Activated CD8-positive, alpha-beta memory T cell treated with anti-CD3 and anti-CD28 coated beads, Interleukin-2, amount 50 U/mL, for 48 hours (primary cell): ENCODE data around the gene ADCY7.

ENCODE experiments used
- DNase-seq: peaks from one replicate; pipeline ENCODE4 v3.0.0-alpha.2; 2020

Gene ADCY7

DNA sequence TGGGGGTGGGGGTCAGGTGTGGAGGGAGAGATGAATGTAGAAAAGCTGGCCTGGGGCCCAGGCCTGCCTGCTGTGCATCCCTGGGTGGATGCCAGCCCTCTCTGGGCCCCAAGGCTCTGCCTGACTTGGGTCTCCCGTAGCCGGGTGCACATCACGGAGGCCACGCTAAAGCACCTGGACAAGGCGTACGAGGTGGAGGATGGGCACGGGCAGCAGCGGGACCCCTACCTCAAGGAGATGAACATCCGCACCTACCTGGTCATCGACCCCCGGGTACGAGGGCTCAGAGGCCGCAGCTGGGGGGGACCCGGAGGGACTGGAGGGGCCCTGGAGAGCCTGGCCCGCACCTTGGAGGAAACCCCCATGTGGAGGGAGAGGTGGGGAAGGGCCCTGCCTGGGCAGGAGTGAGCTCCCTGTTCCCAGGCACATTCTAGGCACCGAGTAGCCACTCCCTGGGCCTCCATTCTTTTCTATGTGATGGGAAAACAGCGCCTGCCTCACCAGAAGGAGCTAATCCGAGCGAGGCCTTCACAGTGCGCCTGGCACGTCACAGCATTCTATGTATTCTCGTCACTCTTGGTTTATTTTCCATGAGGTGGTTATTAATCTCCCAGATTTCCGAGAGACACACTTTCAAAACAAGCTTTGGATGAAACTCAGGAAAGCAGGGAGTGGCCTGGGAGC is 34.7 kb downstream of the ADCY7 start:
- no peak for DNase-seq

DNA sequence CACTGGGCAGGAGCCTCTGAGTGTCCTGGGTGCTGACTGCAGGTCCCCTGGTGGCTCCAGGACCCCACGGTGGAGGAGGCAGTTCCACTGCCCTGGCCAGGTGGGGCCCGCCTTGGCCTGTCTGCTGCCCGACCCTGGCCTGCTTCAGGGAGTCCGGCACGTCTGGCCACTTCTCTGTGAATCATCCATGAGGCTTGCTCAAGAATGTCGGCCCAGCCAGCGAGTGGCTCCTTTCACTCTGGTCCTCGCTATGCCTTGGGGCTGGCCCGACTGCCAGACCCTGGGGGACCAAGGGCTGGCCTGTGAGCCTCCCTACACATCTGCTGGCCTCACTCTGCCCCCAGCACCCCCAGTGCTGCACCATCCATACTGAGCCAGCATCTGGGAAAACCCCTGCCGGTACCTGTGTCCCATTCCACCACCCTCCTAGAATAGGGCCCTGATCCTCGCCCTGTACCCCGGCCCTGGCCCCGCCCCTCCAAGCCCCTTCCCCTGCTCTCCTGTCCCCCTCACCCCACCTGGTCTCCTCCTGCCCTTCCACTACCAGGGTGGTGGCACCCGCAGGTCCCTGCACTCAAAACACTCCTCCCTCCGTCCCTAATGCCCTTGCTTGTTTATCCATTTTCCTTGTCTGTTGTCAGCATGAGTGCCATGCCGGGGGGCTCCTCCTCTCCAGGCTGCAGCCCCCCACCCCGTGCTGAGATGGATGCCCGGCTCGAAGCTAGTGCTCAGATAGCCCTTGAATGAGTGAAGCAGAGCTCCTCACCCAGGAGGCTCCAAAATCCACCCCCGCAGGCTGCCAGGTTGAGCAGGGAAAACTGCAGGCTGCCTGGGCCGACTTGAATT is 35.5 kb downstream of the ADCY7 start:
- no peak for DNase-seq

- DNase-seq: no peak
These were observed 36.2 kb downstream of the ADCY7 start for GRCh38 chr16:50302472-50303005.

DNA sequence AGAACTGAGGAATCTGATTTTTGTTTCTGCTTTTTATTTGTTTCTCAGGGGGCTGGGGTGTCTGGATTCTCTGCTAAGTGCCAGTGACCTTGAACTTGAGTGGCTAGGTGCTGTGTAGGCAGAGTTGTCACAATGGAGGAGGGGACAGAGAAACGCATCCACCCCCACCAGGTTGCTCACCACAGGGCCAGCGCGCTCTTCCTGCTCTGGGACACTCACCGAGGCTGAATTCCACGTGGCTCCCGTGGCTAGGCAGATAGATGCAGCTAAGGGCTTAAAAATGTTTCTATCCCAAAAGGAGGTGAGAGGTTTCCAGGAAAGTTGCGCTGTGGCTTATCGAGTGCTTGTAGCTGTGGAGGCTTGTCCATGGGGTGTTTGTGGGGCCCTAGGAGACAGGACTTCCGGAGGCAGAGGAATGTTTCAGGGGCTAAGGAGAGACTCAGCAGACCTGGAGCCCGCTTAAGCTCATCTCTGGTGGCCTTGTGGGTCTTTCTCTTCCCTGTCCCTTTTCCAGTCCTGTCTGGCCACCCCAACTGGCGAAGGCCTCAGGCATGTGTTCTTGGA is 36.8 kb downstream of the ADCY7 start:
- no peak for DNase-seq

DNA sequence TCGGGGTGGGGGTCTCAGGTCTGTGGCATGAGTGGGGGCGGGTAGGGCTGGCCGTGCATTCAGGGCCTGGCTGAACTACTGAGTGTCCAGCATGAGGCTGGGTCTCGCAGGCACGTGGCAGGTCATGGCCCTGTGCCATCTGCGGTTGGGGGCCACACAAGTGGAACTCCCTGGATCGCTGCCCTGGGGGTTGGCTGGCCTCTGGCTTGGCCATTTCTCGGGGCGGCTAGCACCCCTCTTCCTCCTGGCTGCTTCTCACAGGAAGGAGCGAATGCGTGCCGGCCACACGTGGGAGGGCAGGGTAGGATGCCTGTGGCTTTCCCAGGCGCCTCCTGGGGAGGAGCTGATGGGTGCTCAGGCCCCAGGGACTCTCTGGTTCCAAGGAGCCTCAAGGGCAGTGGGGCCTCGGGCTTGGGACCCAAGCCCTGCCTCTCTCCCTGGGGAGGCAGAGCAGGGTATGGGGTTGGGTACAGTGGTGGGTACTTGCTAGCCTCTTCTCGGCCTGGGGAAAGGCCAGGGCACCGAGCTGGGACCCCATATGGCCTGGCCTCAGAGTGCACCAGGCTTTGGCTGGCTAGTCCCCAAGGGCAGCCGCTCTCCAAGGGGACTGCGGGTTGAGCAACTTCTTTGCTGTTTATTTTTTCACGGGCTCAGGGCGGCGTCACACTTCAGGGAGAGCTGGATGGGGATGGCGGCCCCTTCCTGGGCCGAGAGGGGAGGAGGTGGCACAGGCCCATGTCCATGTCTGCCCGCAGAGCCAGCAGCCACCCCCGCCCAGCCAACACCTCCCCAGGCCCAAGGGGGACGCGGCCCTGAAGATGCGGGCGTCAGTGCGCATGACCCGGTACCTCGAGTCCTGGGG is 37.5 kb downstream of the ADCY7 start:
- DNase-seq: peak; percentile 33

- DNase-seq: peak; percentile 38
These were observed 38.4 kb downstream of the ADCY7 start for GRCh38 chr16:50304467-50305440.

DNA sequence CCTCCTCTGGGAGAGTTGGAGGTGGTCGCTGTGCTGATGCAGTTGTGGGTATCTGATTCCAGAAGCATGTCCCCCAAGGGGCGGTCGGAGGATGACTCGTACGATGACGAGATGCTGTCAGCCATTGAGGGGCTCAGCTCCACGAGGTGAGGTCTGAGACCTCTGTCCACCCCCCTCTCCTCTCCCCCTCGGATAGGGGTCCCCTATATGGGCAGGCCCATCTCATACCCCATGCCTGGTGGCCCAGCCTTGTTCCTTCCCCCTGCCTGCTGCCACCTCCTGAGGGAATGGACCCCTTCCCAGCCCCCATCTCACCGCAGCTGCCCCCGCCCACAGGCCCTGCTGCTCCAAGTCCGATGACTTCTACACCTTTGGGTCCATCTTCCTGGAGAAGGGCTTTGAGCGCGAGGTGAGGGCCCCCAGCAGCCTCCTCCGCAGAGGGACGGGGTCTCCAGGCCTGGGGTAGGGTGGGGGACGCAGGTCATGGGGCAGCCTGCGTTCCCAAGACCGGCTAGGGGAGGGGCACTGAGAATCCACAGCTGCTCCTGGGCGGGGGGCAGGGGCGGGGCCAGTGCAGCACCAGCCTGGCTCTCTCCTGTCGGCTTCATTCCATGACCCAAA is 39.2 kb downstream of the ADCY7 start:
- peak; percentile 40 for DNase-seq

DNA sequence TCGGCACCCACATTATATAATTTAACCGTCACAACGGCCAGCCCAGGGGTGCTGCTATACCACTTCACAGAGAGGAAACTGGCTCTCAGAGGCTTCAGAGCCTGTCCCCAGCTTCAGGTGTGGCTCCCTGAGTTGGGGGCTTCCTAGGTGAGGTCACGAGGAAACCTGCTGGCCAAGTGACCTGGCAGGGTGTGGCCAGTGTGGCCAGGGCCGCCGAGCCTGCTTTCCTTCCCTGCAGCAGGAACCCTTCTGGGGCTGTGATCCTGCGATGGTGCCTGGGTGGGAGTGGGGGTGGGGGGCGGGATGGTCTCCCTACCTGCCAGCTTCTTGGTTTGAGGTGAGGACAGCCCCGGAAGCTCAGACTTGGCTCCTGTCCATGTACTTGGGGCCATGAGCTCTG is 39.9 kb downstream of the ADCY7 start:
- DNase-seq: peak; percentile 40

- DNase-seq: peak; percentile 49
These were observed 42.0 kb downstream of the ADCY7 start for GRCh38 chr16:50308237-50308965.

- peak; percentile 45 for DNase-seq
These were observed 42.8 kb downstream of the ADCY7 start for GRCh38 chr16:50309156-50309526.

- DNase-seq: peak; percentile 50
These were observed 43.4 kb downstream of the ADCY7 start for GRCh38 chr16:50309527-50310307.

DNA sequence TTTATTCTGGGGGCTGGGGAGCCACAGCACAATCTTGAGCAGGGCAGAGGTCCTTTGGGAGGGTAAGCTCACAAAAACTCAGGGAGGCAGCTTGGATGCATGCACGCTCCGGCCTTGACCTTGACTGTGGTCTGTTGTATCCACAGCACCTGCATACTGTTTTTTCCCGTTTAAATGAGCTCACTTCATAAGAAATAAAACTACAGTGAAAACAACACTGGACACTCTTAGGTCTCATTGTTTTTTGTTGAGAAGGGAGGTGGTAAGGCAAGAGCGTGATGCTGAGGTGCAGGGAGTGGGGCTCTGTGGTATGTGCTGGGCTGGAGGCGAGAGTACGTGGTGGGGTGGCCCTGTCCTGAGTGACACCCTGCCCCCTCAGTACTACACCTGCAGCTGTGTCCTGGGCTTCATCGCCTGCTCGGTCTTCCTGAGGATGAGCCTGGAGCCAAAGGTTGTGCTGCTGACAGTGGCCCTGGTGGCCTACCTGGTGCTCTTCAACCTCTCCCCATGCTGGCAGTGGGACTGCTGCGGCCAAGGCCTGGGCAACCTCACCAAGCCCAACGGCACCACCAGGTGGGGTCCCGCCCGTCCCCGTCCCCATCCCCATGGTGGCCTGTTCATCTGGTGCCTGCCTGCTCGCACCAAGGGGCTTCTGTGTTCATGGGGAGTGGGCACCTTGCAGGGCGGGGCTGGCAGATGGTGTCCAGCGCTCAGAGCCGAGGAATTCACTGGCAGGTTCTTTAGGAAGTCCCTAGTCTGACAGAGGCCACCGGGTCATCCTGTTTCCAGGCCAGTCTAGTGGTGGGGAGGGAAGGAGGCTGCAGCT is 44.2 kb downstream of the ADCY7 start:
- DNase-seq: peak; percentile 53

DNA sequence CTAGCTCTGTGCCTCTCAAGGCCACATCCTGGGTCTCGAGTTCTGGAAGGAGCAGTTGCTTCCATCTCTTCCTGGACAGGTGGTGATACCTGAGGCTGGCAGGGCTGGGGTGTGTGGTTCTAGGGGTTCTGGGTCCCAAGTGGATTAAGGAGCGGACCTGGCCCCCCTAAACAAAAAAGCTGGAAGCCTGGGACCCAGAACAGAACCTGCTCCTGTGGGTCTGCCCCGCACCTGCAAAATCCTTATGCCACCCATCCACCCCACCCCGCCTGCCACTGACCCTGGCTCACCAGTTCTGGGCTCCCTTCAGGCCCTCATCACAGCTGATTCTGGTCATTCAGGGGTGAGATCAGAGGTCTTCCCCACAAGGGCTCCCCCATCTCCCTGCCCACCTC is 44.8 kb downstream of the ADCY7 start:
- DNase-seq: peak; percentile 54

- peak; percentile 49 for DNase-seq
These were observed 45.6 kb downstream of the ADCY7 start for GRCh38 chr16:50311891-50312501.

GRCh38 chr16:50313596-50314478 is 47.5 kb downstream of the ADCY7 start:
- peak; percentile 65 for DNase-seq

- no peak for DNase-seq
These were observed 48.3 kb downstream of the ADCY7 start for GRCh38 chr16:50314665-50315064.
